Heart right ventricle (tissue), 16 donors: Measurements from ENCODE around the gene PIK3AP1. TPM values are rescaled to one million over a fixed set of nuclear protein-coding genes. Genes with fewer than 3 reads are reported as not detected.

ENCODE experiments used
- ATAC-seq, 8 donors: fragments of 200-7000 bp; cut with Tn5 transposase; one replicate each; pipeline ENCODE4 v1.9.1; 2020; ENCODE audit warnings: mild to moderate bottlenecking in 8 of 8, moderate library complexity in 8 of 8, moderate number of reproducible peaks in 1 of 8
- DNase-seq, 2 donors: peaks; one replicate each; pipeline ENCODE4 v3.0.0-alpha.2; 2020
- H3K27ac ChIP-seq, 10 donors: fragments of 200-600 bp; sonication (generic) in 2 of 10; one replicate each; pipeline versions ENCODE4 v1.5.0 to v1.8.0; 2020 to 2022; ENCODE audit warnings: mild to moderate bottlenecking in 3 of 10
- H3K27me3 ChIP-seq, 7 donors: fragments of 200-600 bp; one replicate each; pipeline ENCODE4 v1.8.0; 2021 to 2022; ENCODE audit warnings: mild to moderate bottlenecking in 2 of 7
- H3K36me3 ChIP-seq, 9 donors: fragments of 200-600 bp; sonication (generic) in 1 of 9; one replicate each; pipeline versions ENCODE4 v1.5.0 to v1.8.0; 2020 to 2022; ENCODE audit warnings: mild to moderate bottlenecking in 2 of 9
- H3K4me1 ChIP-seq, 9 donors: fragments of 200-600 bp; sonication (generic) in 1 of 9; one replicate each; pipeline versions ENCODE4 v1.5.0 to v1.8.0; 2020 to 2022; ENCODE audit warnings: mild to moderate bottlenecking in 4 of 9
- H3K4me3 ChIP-seq, 10 donors: fragments of 200-600 bp; sonication (generic) in 2 of 10; one replicate each; pipeline versions ENCODE4 v1.5.0 to v1.8.0; 2020 to 2022; ENCODE audit warnings: mild to moderate bottlenecking in 7 of 10, moderate library complexity in 2 of 10
- H3K9me3 ChIP-seq, 11 donors: fragments of 200-600 bp in 10 of 11; sonication (generic) in 2 of 11; one replicate each; pipeline versions ENCODE4 v1.5.0 to v1.8.0; 2013 to 2022; ENCODE audit warnings: mild to moderate bottlenecking in 2 of 11, control low read depth in 1 of 11, moderate library complexity in 1 of 11
- WGBS, 2 donors: extraction: QIAGEN DNeasy Blood & Tissue Kit; methylation state at CpG; one replicate each; pipeline ENCODE4 v1.1.7; 2013; ENCODE audit warnings: inconsistent platforms in 1 of 2; 5-methylcytosine and 5-hydroxymethylcytosine counted together
- intact Hi-C, 10 donors: fragments of 100-400 bp; cut with DNase I; formaldehyde crosslinking; loops; one replicate each; pipeline versions ENCODE4 v1.11.1 to v1.14.2; 2022
- polyA plus RNA-seq, 2 donors: library from polyadenylated mRNA; stranded (reverse); fragments of 200-250 nt; gene quantifications; one replicate each; pipeline ENCODE4 v1.2.3, GENCODE V29; 2013
- total RNA-seq, 10 donors: library from RNA; stranded (reverse); fragmentation: NEBNext Ultra II Directional in 3 of 10; extraction: Animal tissue kit (Norgen Biotek cat#: 25700) in 3 of 10; gene quantifications; one replicate each; pipeline versions ENCODE4 v1.2.1 to v1.2.4, GENCODE V29; 2021 to 2023
- TF ChIP-seq, protein P1 (sequence below), 9 donors: fragments of 200-600 bp; sonication (generic) in 2 of 9; IDR thresholded peaks; one replicate each; pipeline versions ENCODE4 v1.5.0 to v1.8.0; 2021 to 2022; ENCODE audit warnings: antibody characterized with exemption in 9 of 9, mild to moderate bottlenecking in 5 of 9, moderate library complexity in 1 of 9
- donor health status: Arrhythmogenic right ventricular cardiomyopathy.
- donor health status: ischemic (EF 13 %, LVEDD 7.1; RV severe dilation, severe dysfunction).
- donor health status: healthy with polysubstance abuse.
- donor health status: DM: no; HTN: yes; CAD: no.
- donor health status: DM: no; HTN: no; CAD: no.
- donor health status: ischemic (EF 25% LVEDD 6.9; RV normal size, moderate dysfunction).
- donor health status: ischemic (EF 25% LVEDD 5.7; RV mildly dilated, moderate dysfunction).
- donor health status: healthy.
- donor health status: DM: yes; HTN: yes; CAD: no.
- donor health status: Ischemic cardiomyopathy.
- donor health status: ischemic (EF 35%, LVEDD 5.7; RV mildly dilated, moderate dysfunction).
- donor health status: nonischemic (EF 11% LVEDD 7.7; RV severe dilation, severe dysfunction).
- donor health status: DM: yes; HTN: yes; CAD: no.
- donor health status: PGD.
- donor health status: ischemic (EF 29% LVEDD 5.4; RV normal size, mild dysfunction).
- donor health status: nonischemic (EF 23%, LVEDD 6.1; RV moderate dilation, normal function).

The PIK3AP1 gene
- total and polyA plus RNA-seq, 12 donors = 1.0 to 22.1 (median 3.6) TPM

DNA sequence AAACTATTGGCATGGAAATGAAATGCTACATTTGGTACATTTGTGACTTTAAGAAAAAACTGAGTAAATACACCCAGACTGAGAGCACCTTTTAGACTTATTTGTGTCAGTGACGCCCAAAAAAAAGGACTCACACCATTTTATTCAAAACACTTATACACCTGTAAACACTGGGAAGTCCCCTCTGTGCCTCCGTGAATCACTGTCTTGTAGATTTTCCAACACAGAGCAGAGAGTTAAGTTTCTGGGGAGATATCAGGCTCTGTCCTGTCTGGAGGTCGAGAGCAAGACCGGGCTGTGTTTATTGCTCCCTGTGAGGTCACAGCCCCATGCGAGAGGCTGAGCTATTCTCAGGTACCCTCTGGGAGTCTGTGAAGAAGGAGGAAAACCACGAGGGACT, 72.8 kb downstream of the PIK3AP1 start:
- no peaks in the 10 kb centered on the region for H3K9me3 ChIP-seq
- H3K27ac ChIP-seq = peak overlapping the region in 1 of 10 donors; percentile 83
- peaks cover 0 to 4% (median 0%) of the 10 kb centered on the region in 7 donors for H3K27me3 ChIP-seq
- TF ChIP-seq, protein P1, sequence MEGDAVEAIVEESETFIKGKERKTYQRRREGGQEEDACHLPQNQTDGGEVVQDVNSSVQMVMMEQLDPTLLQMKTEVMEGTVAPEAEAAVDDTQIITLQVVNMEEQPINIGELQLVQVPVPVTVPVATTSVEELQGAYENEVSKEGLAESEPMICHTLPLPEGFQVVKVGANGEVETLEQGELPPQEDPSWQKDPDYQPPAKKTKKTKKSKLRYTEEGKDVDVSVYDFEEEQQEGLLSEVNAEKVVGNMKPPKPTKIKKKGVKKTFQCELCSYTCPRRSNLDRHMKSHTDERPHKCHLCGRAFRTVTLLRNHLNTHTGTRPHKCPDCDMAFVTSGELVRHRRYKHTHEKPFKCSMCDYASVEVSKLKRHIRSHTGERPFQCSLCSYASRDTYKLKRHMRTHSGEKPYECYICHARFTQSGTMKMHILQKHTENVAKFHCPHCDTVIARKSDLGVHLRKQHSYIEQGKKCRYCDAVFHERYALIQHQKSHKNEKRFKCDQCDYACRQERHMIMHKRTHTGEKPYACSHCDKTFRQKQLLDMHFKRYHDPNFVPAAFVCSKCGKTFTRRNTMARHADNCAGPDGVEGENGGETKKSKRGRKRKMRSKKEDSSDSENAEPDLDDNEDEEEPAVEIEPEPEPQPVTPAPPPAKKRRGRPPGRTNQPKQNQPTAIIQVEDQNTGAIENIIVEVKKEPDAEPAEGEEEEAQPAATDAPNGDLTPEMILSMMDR (IDR thresholded peaks at IDR 0.05) = no peak
- peaks cover 0 to 49% (median 0%) of the 10 kb centered on the region in 9 donors for H3K4me1 ChIP-seq
- ATAC-seq (no peak), DNase-seq (no peak)
- intact Hi-C loops = loop anchor here in 1 of 10 donors (10.0 kb wide), 3 partner anchors 67 to 377 kb away; no protein-coding TSS in a partner anchor
- no peak overlapping the region for H3K4me3 ChIP-seq
- WGBS, 2 donors = 60 to 65% methylated on average over 6 of the region's 6 CpGs
- peaks cover 0 to 46% (median 0%) of the 10 kb centered on the region in 9 donors for H3K36me3 ChIP-seq

DNA sequence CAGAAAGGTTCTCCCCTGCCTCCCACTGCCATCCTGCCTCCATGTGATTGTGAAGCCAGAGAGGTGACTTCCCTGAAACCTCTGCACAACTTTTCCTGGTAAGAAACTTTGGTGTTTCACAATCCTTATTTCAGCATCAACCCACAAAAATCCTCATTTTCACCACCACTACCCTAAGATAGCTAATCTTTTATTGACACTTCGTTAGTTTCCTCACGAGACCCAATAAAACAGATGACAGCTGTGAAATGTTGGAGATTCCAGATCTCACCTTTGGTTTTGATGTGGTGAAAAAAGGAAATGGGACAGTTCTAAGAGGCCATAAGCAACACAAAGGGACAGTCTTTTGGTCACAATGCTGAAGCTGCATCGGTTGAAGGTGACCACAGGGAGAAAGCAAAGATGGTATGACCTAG, 73.6 kb downstream of the PIK3AP1 start:
- intact Hi-C loops = loop anchor here in 1 of 10 donors (10.0 kb wide), 3 partner anchors 68 to 378 kb away; no protein-coding TSS in a partner anchor
- TF ChIP-seq, protein P1 (IDR thresholded peaks at IDR 0.05) = no peak
- no peaks in the 10 kb centered on the region for H3K9me3 ChIP-seq
- peaks cover 0 to 4% (median 0%) of the 10 kb centered on the region in 7 donors for H3K27me3 ChIP-seq
- H3K4me1 ChIP-seq = peaks cover 0 to 42% (median 0%) of the 10 kb centered on the region in 9 donors
- H3K4me3 ChIP-seq = no peak overlapping the region
- peak overlapping the region in 1 of 10 donors; percentile 83 for H3K27ac ChIP-seq
- 68 to 70% methylated on average over 3 of the region's 3 CpGs for WGBS, 2 donors
- ATAC-seq = no peak
- DNase-seq = no peak
- H3K36me3 ChIP-seq = peaks cover 0 to 46% (median 0%) of the 10 kb centered on the region in 9 donors

DNA sequence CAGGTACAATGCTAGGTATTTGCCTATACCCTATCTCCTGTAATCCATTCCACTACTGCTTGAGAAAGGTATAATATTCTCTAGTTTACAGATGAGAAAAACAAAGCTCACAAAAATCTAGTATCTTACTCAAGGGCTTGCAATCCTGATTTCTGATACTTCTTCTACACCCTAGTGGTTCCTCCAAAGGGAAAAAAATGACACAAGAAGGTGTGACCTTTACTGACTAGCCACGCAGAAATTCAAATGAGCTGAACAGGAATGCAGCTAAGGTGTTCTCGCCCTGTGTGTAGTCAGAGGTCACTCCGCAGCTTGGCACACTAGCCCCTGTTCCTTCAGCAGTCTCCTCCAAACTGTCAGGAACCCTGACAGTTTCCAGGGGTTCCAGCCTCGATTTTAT, 74.0 kb downstream of the PIK3AP1 start:
- DNase-seq (no peak), ATAC-seq (no peak)
- TF ChIP-seq, protein P1 (IDR thresholded peaks at IDR 0.05) = no peak
- Histone ChIP-seq H3K4me1 (peaks cover 0 to 37% (median 0%) of the 10 kb centered on the region in 9 donors), H3K27ac (peak overlapping the region in 2 of 10 donors; percentile 36 to 83), H3K4me3 (no peak overlapping the region), H3K27me3 (peaks cover 0 to 4% (median 0%) of the 10 kb centered on the region in 7 donors), H3K9me3 (no peaks in the 10 kb centered on the region), H3K36me3 (peaks cover 0 to 46% (median 0%) of the 10 kb centered on the region in 9 donors)
- WGBS, 2 donors = 70 to 75% methylated on average over 4 of the region's 4 CpGs
- intact Hi-C loops = loop anchor here in 1 of 10 donors (10.0 kb wide), 3 partner anchors 68 to 378 kb away; no protein-coding TSS in a partner anchor

DNA sequence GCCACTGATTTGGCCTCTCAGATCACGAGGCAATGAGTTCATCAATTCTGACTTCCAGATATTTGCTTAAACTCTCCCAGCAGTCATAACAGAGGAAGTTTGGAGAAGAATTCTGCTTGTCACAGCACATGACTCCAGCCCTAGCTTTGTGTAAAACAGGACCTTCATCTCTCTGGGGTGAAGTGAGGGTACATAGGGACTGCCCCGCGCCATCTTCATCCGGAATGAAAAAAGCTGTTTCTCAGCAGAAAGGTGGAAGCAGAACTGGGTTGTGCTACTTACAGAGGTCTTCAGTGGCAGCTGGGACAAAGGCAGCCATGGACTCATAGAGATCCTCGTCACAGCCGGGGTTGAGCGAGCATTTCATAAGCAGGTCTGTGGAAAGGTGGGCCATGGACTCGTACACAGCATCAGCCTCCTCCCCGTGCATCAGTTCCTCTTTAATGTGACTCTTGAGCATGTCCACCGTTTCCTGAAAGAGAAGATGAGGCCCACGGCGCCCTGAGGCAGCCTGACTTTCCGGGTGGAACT, 75.1 kb downstream of the PIK3AP1 start:
- Histone ChIP-seq H3K27me3 (peaks cover 0 to 4% (median 0%) of the 10 kb centered on the region in 7 donors), H3K9me3 (no peaks in the 10 kb centered on the region), H3K4me3 (no peak overlapping the region), H3K27ac (peak overlapping the region in 3 of 10 donors; percentile 36 to 83 (median 60)), H3K36me3 (peaks cover 0 to 41% (median 0%) of the 10 kb centered on the region in 9 donors), H3K4me1 (peaks cover 0 to 37% (median 0%) of the 10 kb centered on the region in 9 donors)
- intact Hi-C loops = loop anchor here in 1 of 10 donors (10.0 kb wide), 3 partner anchors 70 to 380 kb away; no protein-coding TSS in a partner anchor
- peak in 7 of 8 donors; percentile 34 to 82 (median 63) for ATAC-seq
- TF ChIP-seq, protein P1 (IDR thresholded peaks at IDR 0.05) = no peak
- peak in 1 of 2 donors; percentile 18 for DNase-seq
- 82 to 90% methylated on average over 13 of the region's 13 CpGs for WGBS, 2 donors
